GM23248 (cell line): Measurements from ENCODE around the gene GPR89A.

Experiments used
- EZH2 ChIP-seq: fragments of 200-600 bp; sonication (generic); IDR thresholded peaks from 2 replicates; pipeline ENCODE4 v1.6.1; 2018; ENCODE audit warnings: antibody characterized with exemption, mild to moderate bottlenecking; ENCODE audit not compliant: insufficient read depth, poor library complexity, severe bottlenecking
- EZH2phosphoT487 ChIP-seq: fragments of 200-600 bp; sonication (generic); IDR thresholded peaks from 2 replicates; pipeline ENCODE4 v1.6.1; 2018; ENCODE audit warnings: antibody characterized with exemption, moderate library complexity, mild to moderate bottlenecking, low read depth; ENCODE audit not compliant: insufficient read depth

- TF ChIP-seq EZH2phosphoT487 (no peak), EZH2 (no peak)
Measured at GRCh38 chr1:145714524-145715111, 106.8 kb downstream of the GPR89A start.
